Astrocyte (in vitro differentiated cells and primary cell): ENCODE measurements around the gene TOP3B.

Experiments used
- EZH2 ChIP-seq: IDR thresholded peaks from 2 replicates; pipeline ENCODE4 v1.6.1; 2012; ENCODE audit warnings: mild to moderate bottlenecking, low read length, inconsistent platforms; ENCODE audit not compliant: insufficient read depth
- TF ChIP-seq, protein P1 (sequence below): IDR thresholded peaks from 2 replicates; pipeline ENCODE4 v1.5.1; 2011; ENCODE audit warnings: low read depth, mild to moderate bottlenecking, inconsistent platforms, low read length, moderate library complexity; ENCODE audit not compliant: insufficient read depth

DNA sequence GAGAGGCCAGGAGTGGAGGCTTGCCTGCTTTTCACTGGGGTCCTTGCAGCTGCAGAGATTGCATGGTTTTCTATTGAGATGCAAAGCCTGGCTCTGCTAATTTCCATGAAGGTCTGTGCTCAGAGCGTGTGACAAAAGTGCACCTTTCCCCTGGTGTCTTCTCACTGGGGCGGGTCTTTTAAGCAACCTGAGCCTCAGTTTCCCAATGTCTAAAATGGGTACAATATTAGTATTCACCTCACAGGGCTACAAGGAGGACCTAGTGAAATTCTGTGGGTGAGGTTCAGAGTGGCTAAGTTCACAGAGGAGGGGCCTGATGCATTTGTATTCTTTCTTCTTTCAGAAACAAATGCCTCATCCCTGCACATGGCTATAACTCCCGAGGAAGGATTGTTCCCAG is 50.2 kb downstream of the TOP3B start:
- TF ChIP-seq, protein P1, sequence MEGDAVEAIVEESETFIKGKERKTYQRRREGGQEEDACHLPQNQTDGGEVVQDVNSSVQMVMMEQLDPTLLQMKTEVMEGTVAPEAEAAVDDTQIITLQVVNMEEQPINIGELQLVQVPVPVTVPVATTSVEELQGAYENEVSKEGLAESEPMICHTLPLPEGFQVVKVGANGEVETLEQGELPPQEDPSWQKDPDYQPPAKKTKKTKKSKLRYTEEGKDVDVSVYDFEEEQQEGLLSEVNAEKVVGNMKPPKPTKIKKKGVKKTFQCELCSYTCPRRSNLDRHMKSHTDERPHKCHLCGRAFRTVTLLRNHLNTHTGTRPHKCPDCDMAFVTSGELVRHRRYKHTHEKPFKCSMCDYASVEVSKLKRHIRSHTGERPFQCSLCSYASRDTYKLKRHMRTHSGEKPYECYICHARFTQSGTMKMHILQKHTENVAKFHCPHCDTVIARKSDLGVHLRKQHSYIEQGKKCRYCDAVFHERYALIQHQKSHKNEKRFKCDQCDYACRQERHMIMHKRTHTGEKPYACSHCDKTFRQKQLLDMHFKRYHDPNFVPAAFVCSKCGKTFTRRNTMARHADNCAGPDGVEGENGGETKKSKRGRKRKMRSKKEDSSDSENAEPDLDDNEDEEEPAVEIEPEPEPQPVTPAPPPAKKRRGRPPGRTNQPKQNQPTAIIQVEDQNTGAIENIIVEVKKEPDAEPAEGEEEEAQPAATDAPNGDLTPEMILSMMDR = no peak
- no peak for TF ChIP-seq EZH2
